GM03348 (cell line): ENCODE measurements around the gene PIMREG.

Source experiments
- DNase-seq: peaks from one replicate; pipeline ENCODE4 v3.0.0; 2012; ENCODE audit warnings: low spot score

The PIMREG gene

DNA sequence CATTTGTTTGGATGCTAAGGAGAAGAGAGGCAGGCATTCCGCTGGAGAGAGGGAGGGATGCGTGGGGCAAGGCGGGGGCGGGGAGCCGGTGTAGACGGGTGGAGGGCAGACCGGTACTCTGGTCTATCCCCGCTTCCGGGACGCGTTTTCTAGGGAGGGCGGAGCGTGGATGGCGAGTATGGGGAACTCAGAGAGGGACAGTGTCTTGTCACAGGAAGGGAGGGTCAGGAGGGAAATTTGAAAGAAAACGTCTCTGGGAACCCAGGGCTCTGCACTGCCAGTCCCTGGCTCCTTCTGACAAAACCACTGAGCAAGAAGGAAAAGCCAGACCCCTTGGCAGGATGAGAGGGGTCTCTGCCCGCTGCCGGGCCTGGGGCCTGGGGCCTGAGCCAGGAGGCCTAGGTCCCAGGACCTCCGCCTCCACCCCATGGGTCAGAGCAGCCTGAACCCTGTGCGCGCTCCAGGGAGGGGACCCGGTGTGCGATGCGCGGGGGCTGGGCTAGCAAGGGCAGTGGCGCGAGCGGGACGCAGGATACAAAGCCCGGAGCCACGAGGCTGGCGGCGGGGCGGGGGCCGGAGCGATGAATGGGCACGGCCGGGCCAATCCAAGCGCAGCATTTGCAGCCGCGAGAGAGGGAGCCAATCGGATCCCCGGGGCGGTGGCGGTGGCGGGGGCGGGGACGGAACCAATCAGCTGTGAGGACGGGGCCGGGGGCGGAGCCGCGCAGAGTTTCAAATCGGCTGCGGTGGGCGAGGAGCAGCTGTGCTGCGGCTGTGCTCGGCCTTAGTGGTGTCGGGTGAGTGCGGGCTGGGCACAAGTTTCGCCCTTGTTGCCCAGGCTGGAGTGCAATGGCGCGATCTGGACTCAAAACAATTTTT, at the start of gene PIMREG:
Gene PIMREG, plus strand, starts transcription at position 764 of the 879 bp plus-strand sequence. CDS start 656 bp downstream, outside the sequence.
- DNase-seq: peak; percentile 100

DNA sequence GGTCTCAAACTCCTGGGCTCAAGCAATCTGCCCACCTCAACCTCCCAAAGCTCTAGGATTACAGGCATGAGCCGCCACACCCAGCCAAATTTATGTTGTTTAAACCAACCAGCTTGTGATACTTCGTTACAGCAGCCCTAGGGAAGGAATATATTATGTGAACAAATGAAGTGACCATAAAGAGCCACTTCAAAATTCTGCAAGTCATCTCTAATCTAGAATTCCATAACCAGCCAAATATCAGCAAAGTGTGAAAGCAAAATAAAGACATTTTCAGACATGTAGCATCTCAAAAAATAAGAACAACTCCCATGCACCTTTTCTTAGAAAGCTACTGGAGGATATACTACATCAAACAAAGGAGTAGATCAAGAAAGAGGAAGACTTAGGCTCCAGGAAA, 45.3 kb upstream of the PIMREG start:
- no peak for DNase-seq

GRCh38 chr17:6402258-6402657, 42.0 kb upstream of the PIMREG start:
- DNase-seq: no peak

DNA sequence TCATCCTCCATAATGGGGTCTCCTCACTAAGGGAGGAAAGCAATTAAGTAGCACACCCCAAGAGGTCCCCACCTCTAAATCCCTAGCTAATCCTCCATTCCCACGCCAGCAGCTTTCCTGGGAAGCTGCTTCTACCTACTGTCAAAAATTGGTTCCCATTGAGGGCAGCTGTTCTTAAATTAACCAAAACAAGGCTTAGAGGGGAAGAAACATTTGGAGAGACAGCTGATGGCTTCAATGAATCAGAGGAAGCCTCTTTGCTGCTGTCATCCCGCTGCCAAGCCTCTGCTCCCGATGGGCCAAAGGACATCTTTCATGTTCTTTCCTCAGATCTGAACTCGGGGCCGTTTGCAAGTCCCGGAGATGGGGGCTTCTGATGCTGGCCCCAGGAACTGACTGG, 36.0 kb upstream of the PIMREG start:
- DNase-seq: no peak

- DNase-seq: no peak
These were observed 35.5 kb upstream of the PIMREG start for GRCh38 chr17:6408735-6409134.

DNA sequence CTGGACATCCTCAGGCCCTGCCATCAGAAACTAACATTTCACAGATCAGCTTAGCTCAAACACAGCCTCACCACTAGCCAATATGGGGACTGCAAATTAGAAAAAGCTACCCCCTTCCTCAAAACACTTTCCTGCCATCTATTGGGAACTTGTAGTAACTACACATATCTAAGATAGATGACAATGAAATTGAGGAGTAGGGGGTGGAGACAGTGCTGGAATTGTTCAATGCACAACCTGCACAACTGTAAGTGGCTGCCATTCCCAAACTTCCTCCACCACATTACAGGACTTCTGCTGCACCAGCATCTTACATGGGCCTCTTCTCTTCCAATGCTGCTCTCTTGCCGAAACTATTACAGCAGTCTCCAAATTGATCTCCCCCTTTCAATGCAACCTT, 31.2 kb upstream of the PIMREG start:
- peak; percentile 54 for DNase-seq

DNA sequence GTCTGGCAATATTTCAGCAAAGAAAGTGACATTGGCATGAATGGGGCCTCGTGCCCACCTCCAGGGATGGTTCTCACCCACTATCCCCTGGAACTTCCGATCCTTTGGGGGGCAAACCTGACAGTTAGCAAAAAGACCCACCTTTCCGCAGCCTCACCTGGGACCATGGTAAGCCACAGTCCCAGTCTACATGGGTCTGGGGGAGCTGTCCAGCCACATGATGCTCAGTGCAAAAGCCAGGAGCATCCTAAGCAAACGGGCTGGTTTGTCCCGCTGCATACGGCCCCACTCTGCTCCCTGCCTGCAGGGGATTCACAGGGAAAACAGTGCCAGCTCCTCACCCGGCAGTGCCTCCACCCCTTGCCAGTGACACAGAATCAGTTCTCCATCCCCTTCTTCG, 28.6 kb upstream of the PIMREG start:
- no peak for DNase-seq

DNA sequence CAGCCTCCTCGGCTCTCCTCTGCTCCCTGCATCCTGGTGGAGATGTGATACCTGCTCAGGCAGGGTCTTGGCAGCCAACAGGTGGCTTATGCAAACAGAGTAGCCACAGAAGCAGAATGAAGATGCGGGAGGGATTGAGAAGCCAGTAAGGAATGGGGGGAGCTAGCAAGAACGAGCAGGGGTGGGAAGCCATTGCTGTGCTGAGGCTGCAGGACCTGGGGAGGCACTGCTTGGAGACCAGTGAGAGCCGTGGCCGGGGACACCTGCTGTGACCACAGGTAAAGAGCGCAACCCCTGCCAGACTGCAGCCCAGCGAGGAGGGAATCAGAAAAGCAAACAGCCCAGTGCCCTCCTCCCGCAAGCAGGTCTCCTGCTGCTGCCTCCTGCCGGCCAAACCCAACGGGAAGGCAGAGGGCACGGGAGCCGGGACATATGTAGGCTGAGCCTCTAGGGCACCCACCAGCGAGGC, 24.0 kb upstream of the PIMREG start:
- peak; percentile 40 for DNase-seq

DNA sequence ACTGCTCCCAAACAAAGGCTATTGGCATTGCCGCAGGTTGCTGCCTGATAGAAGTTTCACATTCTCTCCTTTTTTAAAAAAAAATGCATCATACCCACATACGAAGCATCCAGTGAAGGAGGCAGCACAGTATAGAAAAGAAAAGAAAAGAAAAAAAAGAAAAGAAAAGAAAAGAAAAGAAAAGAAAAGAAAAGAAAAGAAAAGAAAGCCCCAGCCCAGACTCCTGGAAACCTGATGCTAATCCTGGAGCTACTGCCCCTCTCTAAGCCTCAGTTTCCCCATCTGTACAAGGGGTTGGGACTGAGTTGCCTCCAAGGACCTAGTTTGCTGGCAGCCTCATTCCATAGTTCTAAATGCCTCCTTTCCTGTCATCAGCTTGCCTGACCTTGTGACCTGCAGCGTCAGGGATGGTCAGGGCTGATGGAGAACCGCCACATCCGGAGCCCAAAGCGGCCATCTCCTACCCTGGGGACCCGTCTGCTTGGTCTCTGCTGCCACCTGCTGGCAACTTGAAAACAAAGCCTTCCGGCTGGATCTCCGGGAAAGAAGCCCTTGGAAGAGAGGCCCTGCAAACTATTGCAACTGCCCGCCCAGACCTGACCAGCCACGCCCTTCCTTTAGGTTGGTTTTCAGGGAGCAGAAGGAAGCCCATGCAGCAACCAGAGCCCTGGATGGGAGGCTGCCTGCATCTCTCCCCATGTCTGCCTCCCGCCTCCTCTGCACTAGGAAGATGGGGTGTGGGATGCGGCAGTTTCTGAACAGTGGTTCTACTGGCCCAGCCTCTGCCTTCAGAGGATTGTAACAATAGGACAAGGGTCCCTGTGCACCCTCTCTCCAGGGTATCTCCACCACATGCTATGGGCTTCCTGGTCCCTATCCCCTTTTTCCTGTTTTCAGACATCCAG, 22.3 kb upstream of the PIMREG start:
- DNase-seq: peak; percentile 93

DNA sequence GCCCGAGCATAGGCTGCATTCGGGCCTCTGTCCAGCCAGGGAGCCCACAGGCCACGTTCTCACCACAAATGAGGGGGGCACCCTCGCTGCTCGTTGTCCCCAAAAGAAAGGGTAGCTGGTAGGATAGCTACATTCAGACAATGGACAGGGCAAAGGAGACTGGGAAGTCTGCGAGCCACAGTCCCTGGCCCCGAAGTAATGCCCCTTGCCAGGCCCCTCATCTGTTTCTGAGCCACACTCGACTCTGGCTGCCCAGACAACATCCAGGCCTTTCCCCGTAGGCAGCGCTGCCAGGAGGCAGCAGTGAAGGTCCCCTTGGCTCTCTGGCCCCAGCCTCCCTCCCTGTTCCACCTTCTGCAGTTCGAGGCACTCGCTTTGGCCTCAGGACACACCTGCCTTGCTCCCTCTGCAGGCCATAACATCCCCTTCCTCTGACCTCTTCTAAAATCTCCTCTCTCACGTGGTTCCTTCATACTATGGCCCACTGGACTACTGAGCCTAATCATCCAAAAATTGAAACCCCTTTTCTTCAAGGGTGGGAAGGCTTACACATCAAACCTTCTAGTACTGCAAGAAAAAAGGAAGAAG, 21.5 kb upstream of the PIMREG start:
- peak; percentile 0 for DNase-seq

GRCh38 chr17:6423931-6424330, 20.3 kb upstream of the PIMREG start:
- no peak for DNase-seq

DNA sequence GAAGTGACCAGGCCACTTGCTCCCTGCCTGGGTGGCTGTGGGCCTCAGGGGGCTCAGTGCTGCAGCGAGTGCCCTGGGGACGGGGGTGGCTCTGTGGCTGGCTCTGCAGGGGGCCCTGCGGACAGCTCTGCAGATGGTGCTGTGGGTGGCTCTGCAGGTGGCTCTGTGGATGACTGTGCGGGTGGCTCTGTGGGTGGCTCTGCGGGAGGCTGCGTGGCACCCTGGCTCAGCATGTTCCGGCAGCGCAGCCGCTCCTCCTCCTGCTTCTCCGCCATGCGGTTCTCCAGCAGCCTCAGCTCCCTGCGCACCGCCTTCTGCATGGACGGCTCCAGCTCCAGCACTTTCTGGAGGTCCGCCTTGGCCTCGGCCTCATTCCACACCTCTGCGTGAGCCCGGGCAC, 18.8 kb upstream of the PIMREG start:
- DNase-seq: no peak

DNA sequence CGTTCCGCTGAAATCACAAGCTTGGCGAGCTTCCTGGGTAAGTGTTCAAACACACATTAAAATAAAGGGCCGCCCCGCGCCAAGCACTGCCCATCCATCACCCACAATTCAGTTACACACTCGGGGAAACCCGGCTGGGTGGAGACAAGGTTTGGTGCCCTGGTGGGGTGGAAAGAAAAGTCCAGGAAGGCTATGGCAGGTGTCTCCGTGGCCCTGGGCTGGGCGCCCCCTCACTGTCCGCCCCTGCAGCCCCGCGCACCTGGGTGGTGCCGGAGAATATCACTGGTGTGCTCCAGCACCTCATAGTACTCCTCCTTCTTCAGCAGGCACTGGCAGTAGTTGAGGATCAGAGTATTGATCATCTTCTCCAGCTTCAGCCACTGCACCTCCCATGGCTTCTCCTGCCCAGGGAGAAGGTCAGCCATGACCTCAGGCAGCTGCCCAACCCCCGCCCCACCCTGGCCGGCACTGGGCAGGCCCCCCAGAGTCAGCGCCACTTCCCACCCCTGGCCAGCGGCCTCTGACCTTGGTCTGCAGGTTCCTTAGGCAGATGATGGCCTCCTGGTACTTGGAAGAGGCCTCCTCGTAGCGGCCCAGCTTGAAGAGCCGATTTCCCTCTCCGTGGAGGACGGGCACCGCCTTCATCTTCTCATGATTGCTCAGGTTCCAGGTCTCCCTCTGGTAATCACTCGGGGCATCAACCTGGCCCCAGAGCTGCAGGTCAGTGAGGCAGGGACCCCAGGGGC, 17.7 kb upstream of the PIMREG start:
- DNase-seq: no peak

- DNase-seq: peak; percentile 59
These were observed 16.9 kb upstream of the PIMREG start for GRCh38 chr17:6427279-6427781.

DNA sequence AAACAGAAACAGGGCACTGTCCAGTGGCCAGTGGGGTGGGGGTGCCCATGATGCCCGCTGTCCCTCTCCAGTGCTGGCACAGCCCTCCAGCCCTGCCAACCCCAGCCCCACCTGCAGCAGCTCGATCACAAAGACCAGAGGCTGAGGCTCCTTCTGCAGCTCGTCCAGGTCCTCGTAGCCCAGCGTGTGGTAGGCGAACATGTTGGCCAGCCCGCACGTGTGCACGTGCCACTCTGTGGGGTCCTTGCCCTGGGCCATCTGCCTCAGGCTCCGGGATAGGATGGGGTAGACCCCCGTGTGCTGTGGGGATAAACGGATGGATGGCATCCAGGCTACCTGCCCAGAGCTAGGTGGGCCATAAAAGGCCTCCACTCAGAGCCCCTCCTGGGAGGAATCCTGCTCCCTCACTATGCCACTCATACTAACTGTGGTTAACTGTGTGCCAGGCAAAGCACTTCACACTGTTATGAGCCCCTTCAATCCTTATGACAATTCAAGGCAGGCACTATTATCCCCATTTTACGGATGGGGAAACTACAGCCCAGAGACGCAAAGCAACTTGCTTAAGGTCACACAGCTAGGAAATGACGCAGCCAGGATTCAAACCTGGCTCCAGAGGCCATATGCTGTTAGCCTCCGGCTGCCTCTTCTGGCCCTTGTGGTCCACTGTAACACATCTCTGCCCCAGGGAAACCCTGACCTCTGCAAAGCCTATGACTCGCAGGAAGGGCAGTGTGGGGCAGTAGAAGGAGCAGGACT, 15.9 kb upstream of the PIMREG start:
- DNase-seq: no peak

GRCh38 chr17:6429266-6429665, 15.0 kb upstream of the PIMREG start:
- DNase-seq: no peak

- no peak for DNase-seq
These were observed 13.5 kb upstream of the PIMREG start for GRCh38 chr17:6430769-6431168.

GRCh38 chr17:6435051-6435450, 9.2 kb upstream of the PIMREG start, which contains the start of gene AIPL1:
Gene AIPL1, minus strand, starts transcription at chr17:6435121. Its CDS starts 17 bp downstream, at chr17:6435104.
- DNase-seq: no peak

DNA sequence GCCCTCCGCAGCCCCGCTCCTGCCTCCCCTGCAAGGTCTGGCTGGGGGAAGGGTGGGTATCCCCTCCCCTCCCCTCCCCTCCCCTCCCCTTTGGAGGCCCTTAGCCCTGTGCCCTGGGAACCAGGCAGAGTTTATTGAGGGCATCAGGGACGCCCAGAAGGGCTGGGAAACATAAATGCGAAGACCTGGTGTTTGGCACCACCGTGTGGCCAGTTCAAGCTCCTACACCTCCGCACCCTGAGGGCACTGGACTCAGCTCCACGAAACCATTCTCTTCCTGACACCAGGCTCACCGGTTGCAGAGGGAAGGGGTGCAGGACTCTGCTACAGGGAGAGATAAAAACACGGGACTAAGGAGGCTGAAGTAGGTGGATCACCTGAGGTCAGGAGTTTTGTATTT, 8.3 kb upstream of the PIMREG start:
- DNase-seq: peak; percentile 91

DNA sequence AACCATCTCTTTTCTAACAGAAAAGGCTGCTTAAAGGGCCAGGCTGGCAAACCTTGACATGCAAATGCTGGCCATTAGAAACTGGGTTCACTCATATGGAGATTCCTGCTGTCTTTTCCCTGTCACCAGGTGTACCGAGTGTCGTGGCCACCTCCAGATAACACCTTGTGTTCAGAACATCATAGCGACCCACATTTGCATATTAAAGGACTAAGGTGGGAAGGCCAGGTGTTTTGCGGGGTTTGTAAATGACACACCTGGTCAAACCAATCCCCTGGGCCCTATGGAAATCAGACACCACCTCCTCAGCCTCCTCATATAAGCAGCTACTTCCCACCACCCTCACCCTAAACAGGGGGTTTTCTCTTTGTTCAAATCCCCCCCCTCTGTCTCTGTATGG, 6.8 kb upstream of the PIMREG start:
- DNase-seq: no peak

DNA sequence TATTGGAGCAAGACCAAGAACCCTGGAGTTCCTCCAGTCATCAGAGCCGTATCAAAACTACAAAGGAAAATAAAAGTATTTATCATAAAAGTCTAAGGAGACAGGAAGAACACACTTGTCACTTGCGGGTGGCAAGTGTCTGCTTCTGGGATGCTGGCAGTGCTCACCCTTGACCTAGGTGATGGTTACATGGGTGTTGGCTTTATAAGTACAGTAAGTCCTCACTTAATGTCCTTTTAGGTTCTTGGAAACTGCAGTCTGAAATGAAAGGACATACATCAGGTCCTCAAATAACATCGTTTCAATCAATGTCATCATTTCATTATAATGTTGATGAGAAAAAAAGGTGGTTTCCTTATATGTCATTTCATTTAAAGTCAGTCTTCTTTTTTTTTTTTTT, 6.3 kb upstream of the PIMREG start:
- no peak for DNase-seq
